Smooth muscle cell (in vitro differentiated cells): ENCODE results near the gene SLC16A6. TPM values are rescaled to one million over a fixed set of nuclear protein-coding genes. Genes with fewer than 3 reads are reported as not detected.
"Not testable (repeated sequence)": the region's sequence is repeated elsewhere in the genome, so short reads cannot be mapped to it uniquely, and the experiment has no call there.

ENCODE experiments used
- DNase-seq: peaks from one replicate; lab custom pipeline; 2025; ENCODE audit not compliant: unreplicated experiment; lab: John Stamatoyannopoulos, UW
- H2AFZ ChIP-seq: fragments of 200-600 bp; sonication (generic); 2 replicates; pipeline ENCODE4 v1.6.0; 2016; ENCODE audit warnings: antibody characterized with exemption, low read depth, mild to moderate bottlenecking
- H3F3A ChIP-seq: fragments of 200-600 bp; sonication (generic); 2 replicates; pipeline ENCODE4 v1.6.0; 2017; ENCODE audit warnings: antibody characterized with exemption, low read depth
- H3K27ac ChIP-seq: fragments of 200-600 bp; sonication (generic); 2 replicates; pipeline ENCODE4 v1.5.1; 2016; ENCODE audit warnings: low read depth, mild to moderate bottlenecking
- H3K27me3 ChIP-seq: fragments of 200-600 bp; sonication (generic); 2 replicates; pipeline ENCODE4 v1.6.1; 2016; ENCODE audit warnings: low read depth, mild to moderate bottlenecking
- H3K36me3 ChIP-seq: fragments of 200-600 bp; sonication (generic); 2 replicates; pipeline ENCODE4 v1.5.1; 2016; ENCODE audit warnings: low read depth
- H3K4me1 ChIP-seq: fragments of 200-600 bp; sonication (generic); 2 replicates; pipeline ENCODE4 v1.5.1; 2016; ENCODE audit warnings: low read depth
- H3K4me2 ChIP-seq: fragments of 200-600 bp; sonication (generic); 2 replicates; pipeline ENCODE4 v1.6.0; 2016; ENCODE audit warnings: mild to moderate bottlenecking
- H3K4me3 ChIP-seq: fragments of 200-600 bp; sonication (generic); 2 replicates; pipeline ENCODE4 v1.5.1; 2016; ENCODE audit warnings: mild to moderate bottlenecking
- H3K79me2 ChIP-seq: fragments of 200-600 bp; sonication (generic); 2 replicates; pipeline ENCODE4 v1.6.0; 2016; ENCODE audit warnings: low read depth, mild to moderate bottlenecking
- H3K9ac ChIP-seq: fragments of 200-600 bp; sonication (generic); 2 replicates; pipeline ENCODE4 v1.6.0; 2016; ENCODE audit warnings: low read depth
- H3K9me3 ChIP-seq: fragments of 200-600 bp; sonication (generic); replicated peaks from 2 replicates; pipeline ENCODE4 v1.5.1; 2016; ENCODE audit warnings: low read depth
- H4K20me1 ChIP-seq: fragments of 200-600 bp; sonication (generic); 2 replicates; pipeline ENCODE4 v1.6.0; 2016; ENCODE audit warnings: low read depth
- CTCF ChIP-seq: fragments of 200-600 bp; sonication (generic); IDR thresholded peaks from 2 replicates; pipeline ENCODE4 v1.5.1; 2017; ENCODE audit warnings: borderline replicate concordance, mild to moderate bottlenecking, antibody characterized with exemption; ENCODE audit not compliant: insufficient read depth, poor library complexity, severe bottlenecking
- WGBS: methylation state at CpG from one replicate; pipeline ENCODE4 v1.1.7; 2016; ENCODE audit warnings: low lambda C conversion rate; 5-methylcytosine and 5-hydroxymethylcytosine counted together
- polyA plus RNA-seq: library from polyadenylated mRNA; unstranded; fragments of >200 nt; fragmentation: Nextera tagmentation; extraction: Ambion mirVana; gene quantifications from 2 replicates; pipeline ENCODE4 v1.2.1, GENCODE V29; 2016
- total RNA-seq: library from RNA; depleted of rRNA; stranded (reverse); fragments of >200 nt; gene quantifications from 2 replicates; pipeline ENCODE4 v1.2.3, GENCODE V29; 2014

The SLC16A6 gene
- total RNA-seq, result 0.04 TPM in 2 replicates
- polyA plus RNA-seq, result not detected in 2 replicates

- no peaks in the 10 kb centered on the region for H3K36me3 ChIP-seq
- WGBS, result under 1% methylated on average over 79 of the region's 96 CpGs
- peaks cover 8% of the 10 kb centered on the region for H3K4me1 ChIP-seq
- no peaks in the 10 kb centered on the region for H3K9me3 ChIP-seq
- H3K4me2 ChIP-seq, result peak within 1 kb of the TSS; percentile 97
- H3K4me3 ChIP-seq, result peak within 1 kb of the TSS; percentile 59
- no peak for DNase-seq
- H3K27ac ChIP-seq, result no peak within 1 kb of the TSS
- H3K79me2 ChIP-seq, result no peaks in the 10 kb centered on the region
- no peaks in the 10 kb centered on the region for H3F3A ChIP-seq
- H4K20me1 ChIP-seq, result no peaks in the 10 kb centered on the region
- TF ChIP-seq CTCF, result no peak
- H3K27me3 ChIP-seq, result peaks cover 56% of the 10 kb centered on the region
- H2AFZ ChIP-seq, result peak within 1 kb of the TSS; percentile 77
- H3K9ac ChIP-seq, result no peak within 1 kb of the TSS
These were observed at the start of gene SLC16A6, which contains the start of gene ARSG for GRCh38 chr17:68290955-68291835. SLC16A6 (minus strand) TSS chr17:68291127; CDS start chr17:68278320, 12,807 bp downstream. ARSG (plus strand) TSS chr17:68291495; CDS start chr17:68307494, 15,999 bp downstream.

GRCh38 chr17:68334393-68334792, 43.5 kb upstream of the SLC16A6 start:
- no peak for DNase-seq
- no peak overlapping the region for H3K4me2 ChIP-seq
- H3K79me2 ChIP-seq, result no peaks in the 10 kb centered on the region
- TF ChIP-seq CTCF, result no peak
- H3K4me3 ChIP-seq, result no peak overlapping the region
- H3K4me1 ChIP-seq, result no peaks in the 10 kb centered on the region
- H3K27me3 ChIP-seq, result no peaks in the 10 kb centered on the region
- no peaks in the 10 kb centered on the region for H3K9me3 ChIP-seq
- H3K9ac ChIP-seq, result no peak overlapping the region
- no peak overlapping the region for H3K27ac ChIP-seq
- 91% methylated on average over 9 of the region's 9 CpGs for WGBS
- H3K36me3 ChIP-seq, result no peaks in the 10 kb centered on the region
- no peak overlapping the region for H2AFZ ChIP-seq
- no peaks in the 10 kb centered on the region for H3F3A ChIP-seq
- H4K20me1 ChIP-seq, result no peaks in the 10 kb centered on the region

- not testable (repeated sequence) for H3K9me3 ChIP-seq, H3K4me1 ChIP-seq, H3F3A ChIP-seq, H3K4me3 ChIP-seq, H3K4me2 ChIP-seq, H3K36me3 ChIP-seq, H2AFZ ChIP-seq, H3K27ac ChIP-seq, DNase-seq, H3K27me3 ChIP-seq, H4K20me1 ChIP-seq, H3K79me2 ChIP-seq, H3K9ac ChIP-seq
- 91% methylated on average over 12 of the region's 12 CpGs for WGBS
These were observed 41.0 kb upstream of the SLC16A6 start for GRCh38 chr17:68331932-68332331.

GRCh38 chr17:68329331-68329730, 38.4 kb upstream of the SLC16A6 start:
- no peak overlapping the region for H2AFZ ChIP-seq
- no peaks in the 10 kb centered on the region for H4K20me1 ChIP-seq
- peak overlapping the region; percentile 89 for H3K27ac ChIP-seq
- H3F3A ChIP-seq, result no peaks in the 10 kb centered on the region
- H3K4me1 ChIP-seq, result no peaks in the 10 kb centered on the region
- H3K9ac ChIP-seq, result no peak overlapping the region
- no peaks in the 10 kb centered on the region for H3K36me3 ChIP-seq
- no peaks in the 10 kb centered on the region for H3K79me2 ChIP-seq
- H3K4me3 ChIP-seq, result no peak overlapping the region
- H3K27me3 ChIP-seq, result no peaks in the 10 kb centered on the region
- H3K4me2 ChIP-seq, result no peak overlapping the region
- no peak for TF ChIP-seq CTCF
- 83% methylated on average over 7 of the region's 7 CpGs for WGBS
- no peaks in the 10 kb centered on the region for H3K9me3 ChIP-seq
- DNase-seq, result no peak
